Large intestine (tissue), 3 donors: ENCODE data around the gene MXD4. TPM values are rescaled to one million over a fixed set of nuclear protein-coding genes. Genes with fewer than 3 reads are reported as not detected.

Experiments
- DNase-seq, 2 donors: peaks; one replicate each; pipeline versions ENCODE4 v3.0.0 to v3.0.0-alpha.2; 2013
- H3K27ac ChIP-seq: one replicate; pipeline ENCODE4 v1.5.1; 2013; ENCODE audit warnings: low read length
- H3K27me3 ChIP-seq: 2 replicates; pipeline ENCODE4 v1.6.1; 2013; ENCODE audit warnings: low read length; ENCODE audit not compliant: control insufficient read depth, insufficient read depth
- H3K36me3 ChIP-seq: 2 replicates; pipeline ENCODE4 v1.6.1; 2013; ENCODE audit warnings: low read length; ENCODE audit not compliant: control insufficient read depth, insufficient read depth
- H3K4me1 ChIP-seq: one replicate; pipeline ENCODE4 v1.6.1; 2013; ENCODE audit warnings: low read length; ENCODE audit not compliant: control insufficient read depth, insufficient read depth
- H3K4me3 ChIP-seq: one replicate; pipeline ENCODE4 v1.5.1; 2013; ENCODE audit warnings: low read length
- H3K9me3 ChIP-seq: one replicate; pipeline ENCODE4 v1.6.1; 2013; ENCODE audit warnings: mild to moderate bottlenecking, low read depth, low read length, moderate library complexity; ENCODE audit not compliant: control insufficient read depth
- WGBS: methylation state at CpG from one replicate; pipeline ENCODE4 v1.1.5; 2013; ENCODE audit warnings: low lambda C conversion rate; ENCODE audit not compliant: insufficient coverage; 5-methylcytosine and 5-hydroxymethylcytosine counted together
- polyA plus RNA-seq: library from polyadenylated mRNA; unstranded; fragments of 120-200 nt; gene quantifications from one replicate; pipeline ENCODE4 v1.2.1, GENCODE V29; 2013

The MXD4 gene
- polyA plus RNA-seq, 1 donor = 52.4 TPM

GRCh38 chr4:2249526-2250356, 12.2 kb downstream of the MXD4 start:
- H3K9me3 ChIP-seq = no peaks in the 10 kb centered on the region
- WGBS = no CpG with 5 or more reads among the region's 26 CpGs
- no peaks in the 10 kb centered on the region for H3K27me3 ChIP-seq
- H3K4me1 ChIP-seq = peaks cover 16% of the 10 kb centered on the region
- H3K4me3 ChIP-seq = no peak overlapping the region
- H3K27ac ChIP-seq = no peak overlapping the region
- DNase-seq = no peak
- peaks cover 63% of the 10 kb centered on the region for H3K36me3 ChIP-seq

- no peak overlapping the region for H3K4me3 ChIP-seq
- no peak for DNase-seq
These were observed 13.1 kb downstream of the MXD4 start for GRCh38 chr4:2248821-2249261.

GRCh38 chr4:2248044-2248780, 13.7 kb downstream of the MXD4 start:
- H3K4me1 ChIP-seq = peaks cover 26% of the 10 kb centered on the region
- H3K36me3 ChIP-seq = peaks cover 52% of the 10 kb centered on the region
- no peak overlapping the region for H3K27ac ChIP-seq
- no CpG with 5 or more reads among the region's 21 CpGs for WGBS
- no peak overlapping the region for H3K4me3 ChIP-seq
- H3K27me3 ChIP-seq = no peaks in the 10 kb centered on the region
- no peaks in the 10 kb centered on the region for H3K9me3 ChIP-seq
- no peak for DNase-seq

More at GRCh38 chr4:2248821-2249261, 13.1 kb downstream of the MXD4 start:
- no peaks in the 10 kb centered on the region for H3K27me3 ChIP-seq
- peaks cover 58% of the 10 kb centered on the region for H3K36me3 ChIP-seq
- no peak overlapping the region for H3K27ac ChIP-seq
- WGBS = no CpG with 5 or more reads among the region's 10 CpGs
- H3K9me3 ChIP-seq = no peaks in the 10 kb centered on the region
- peaks cover 23% of the 10 kb centered on the region for H3K4me1 ChIP-seq

GRCh38 chr4:2247128-2248043, 14.5 kb downstream of the MXD4 start:
- Histone ChIP-seq H3K4me1 (peaks cover 28% of the 10 kb centered on the region), H3K27me3 (no peaks in the 10 kb centered on the region), H3K36me3 (peaks cover 47% of the 10 kb centered on the region), H3K9me3 (no peaks in the 10 kb centered on the region), H3K4me3 (no peak overlapping the region), H3K27ac (no peak overlapping the region)
- DNase-seq = no peak
- WGBS = 67% methylated on average over 3 of the region's 42 CpGs

- Histone ChIP-seq H3K9me3 (no peaks in the 10 kb centered on the region), H3K27ac (no peak overlapping the region), H3K4me1 (peaks cover 30% of the 10 kb centered on the region), H3K36me3 (peaks cover 39% of the 10 kb centered on the region), H3K4me3 (no peak overlapping the region), H3K27me3 (no peaks in the 10 kb centered on the region)
- no CpG with 5 or more reads among the region's 19 CpGs for WGBS
- DNase-seq = no peak
These were observed 15.4 kb downstream of the MXD4 start for GRCh38 chr4:2246384-2247127.

- Histone ChIP-seq H3K36me3 (peaks cover 32% of the 10 kb centered on the region), H3K27ac (no peak overlapping the region), H3K4me1 (peaks cover 30% of the 10 kb centered on the region), H3K9me3 (no peaks in the 10 kb centered on the region), H3K4me3 (no peak overlapping the region), H3K27me3 (no peaks in the 10 kb centered on the region)
- DNase-seq = no peak
- WGBS = no CpG with 5 or more reads among the region's 7 CpGs
These were observed 16.1 kb downstream of the MXD4 start for GRCh38 chr4:2245787-2246275.

- Histone ChIP-seq H3K4me1 (peaks cover 31% of the 10 kb centered on the region), H3K27ac (no peak overlapping the region), H3K36me3 (peaks cover 27% of the 10 kb centered on the region), H3K27me3 (no peaks in the 10 kb centered on the region), H3K4me3 (no peak overlapping the region), H3K9me3 (no peaks in the 10 kb centered on the region)
- no peak for DNase-seq
- no CpG with 5 or more reads among the region's 7 CpGs for WGBS
These were observed 16.7 kb downstream of the MXD4 start for GRCh38 chr4:2245057-2245786.

- DNase-seq = peak in 1 of 2 donors; percentile 25
- H3K4me3 ChIP-seq = no peak overlapping the region
- 57% methylated on average over 2 of the region's 5 CpGs for WGBS
- H3K4me1 ChIP-seq = peaks cover 40% of the 10 kb centered on the region
- H3K9me3 ChIP-seq = no peaks in the 10 kb centered on the region
- no peak overlapping the region for H3K27ac ChIP-seq
- peaks cover 15% of the 10 kb centered on the region for H3K36me3 ChIP-seq
- no peaks in the 10 kb centered on the region for H3K27me3 ChIP-seq
These were observed 18.1 kb downstream of the MXD4 start for GRCh38 chr4:2243681-2244380.
